Gastrocnemius medialis (tissue), 4 donors: ENCODE results near the gene JAML. TPM values are rescaled to one million over a fixed set of nuclear protein-coding genes. Genes with fewer than 3 reads are reported as not detected.

Experiments used
- ATAC-seq, 2 donors: fragments of 150-250 bp; one replicate each; pipeline ENCODE4 v1.9.1; 2016
- DNase-seq, 2 donors: peaks; one replicate each; pipeline ENCODE4 v3.0.0-alpha.2; 2019
- H3K27ac ChIP-seq, 4 donors: fragments of 200-600 bp; sonication (generic); 1 replicate in 1 of 4; 2 replicates in 3 of 4; pipeline ENCODE4 v1.5.1; 2016 to 2018; ENCODE audit warnings: mild to moderate bottlenecking in 2 of 4, moderate library complexity in 1 of 4
- H3K27me3 ChIP-seq, 3 donors: fragments of 200-600 bp; sonication (generic) in 2 of 3; 1 replicate in 1 of 3; 2 replicates in 2 of 3; pipeline versions ENCODE4 v1.5.1 to v1.6.0; 2016 to 2019; ENCODE audit warnings: mild to moderate bottlenecking in 1 of 3, moderate library complexity in 1 of 3
- H3K36me3 ChIP-seq, 2 donors: fragments of 200-600 bp; sonication (generic) in 1 of 2; one replicate each; pipeline ENCODE4 v1.5.1; 2017 to 2018
- H3K4me1 ChIP-seq, 2 donors: fragments of 200-600 bp; sonication (generic) in 1 of 2; one replicate each; pipeline ENCODE4 v1.5.1; 2016 to 2017; ENCODE audit warnings: mild to moderate bottlenecking in 2 of 2
- H3K4me3 ChIP-seq, 4 donors: fragments of 200-600 bp; sonication (generic) in 3 of 4; 1 replicate in 1 of 4; 2 replicates in 3 of 4; pipeline ENCODE4 v1.5.1; 2016 to 2019; ENCODE audit warnings: mild to moderate bottlenecking in 2 of 4
- H3K9me3 ChIP-seq, 3 donors: fragments of 200-600 bp; sonication (generic) in 2 of 3; 1 replicate in 1 of 3; 2 replicates in 2 of 3; pipeline ENCODE4 v1.5.1; 2016 to 2019
- CTCF ChIP-seq, 5 experiments: fragments of 450-650 bp in 3 of 5; fragments of 200-600 bp in 2 of 5; sonication (generic) in 2 of 5; IDR thresholded peaks in 4 of 5; conservative IDR thresholded peaks in 1 of 5; 1 replicate in 4 of 5; 2 replicates in 1 of 5; pipeline ENCODE4 v1.5.1; 2016 to 2019; ENCODE audit warnings: antibody characterized with exemption in 5 of 5, mild to moderate bottlenecking in 3 of 5, moderate library complexity in 3 of 5
- POLR2A ChIP-seq, 2 donors: fragments of 450-650 bp; IDR thresholded peaks; one replicate each; pipeline ENCODE4 v1.6.1; 2017; ENCODE audit warnings: antibody characterized with exemption in 2 of 2, mild to moderate bottlenecking in 2 of 2, moderate library complexity in 2 of 2
- in situ Hi-C, 4 donors: fragments of 200-750 bp; cut with MboI; loops; one replicate each; pipeline versions ENCODE4 v1.15.0 to v1.8.0; 2017; ENCODE audit warnings: low sequenced_read_pairs in 4 of 4
- intact Hi-C: fragments of 100-400 bp; cut with DNase I; formaldehyde crosslinking; loops from one replicate; pipeline ENCODE4 v1.15.1; 2023; ENCODE audit warnings: low total_unique reads
- total RNA-seq, 4 donors: library from RNA; depleted of rRNA; stranded (reverse); fragments of >200 nt; gene quantifications; one replicate each; pipeline versions ENCODE4 v1.1.0 to v1.2.3, GENCODE V29; 2016

Gene JAML
- total RNA-seq, 4 donors from 2014 or later = 0.82 to 1.2 (median 0.91) TPM; not detected in 1

GRCh38 chr11:118238421-118238820 lies 13.6 kb upstream of the JAML start:
- ATAC-seq = no peak
- Histone ChIP-seq H3K36me3 (no peaks in the 10 kb centered on the region), H3K27me3 (no peaks in the 10 kb centered on the region), H3K27ac (no peak overlapping the region), H3K4me1 (no peaks in the 10 kb centered on the region), H3K9me3 (no peaks in the 10 kb centered on the region), H3K4me3 (no peak overlapping the region)
- no peak for TF ChIP-seq POLR2A (IDR thresholded peaks at IDR 0.05)
- TF ChIP-seq CTCF (IDR thresholded peaks at IDR 0.05 in 4 of 5, conservative IDR thresholded peaks at IDR 0.05 in 1 of 5) = no peak
- in situ Hi-C loops = no loop called here
- intact Hi-C loops = no loop called here
- no peak for DNase-seq

- intact Hi-C loops = no loop called here
- Histone ChIP-seq H3K36me3 (no peaks in the 10 kb centered on the region), H3K27me3 (no peaks in the 10 kb centered on the region), H3K27ac (no peak overlapping the region), H3K4me1 (no peaks in the 10 kb centered on the region), H3K4me3 (no peak overlapping the region), H3K9me3 (no peaks in the 10 kb centered on the region)
- ATAC-seq (no peak), DNase-seq (no peak)
- no peak for TF ChIP-seq POLR2A (IDR thresholded peaks at IDR 0.05)
- no peak for TF ChIP-seq CTCF (IDR thresholded peaks at IDR 0.05 in 4 of 5, conservative IDR thresholded peaks at IDR 0.05 in 1 of 5)
- in situ Hi-C loops = no loop called here
Measured at GRCh38 chr11:118236170-118236569, 11.4 kb upstream of the JAML start.

GRCh38 chr11:118234833-118235232 lies 10.0 kb upstream of the JAML start:
- H3K4me3 ChIP-seq = no peak overlapping the region
- TF ChIP-seq CTCF (IDR thresholded peaks at IDR 0.05 in 4 of 5, conservative IDR thresholded peaks at IDR 0.05 in 1 of 5) (no peak), POLR2A (IDR thresholded peaks at IDR 0.05) (no peak)
- H3K9me3 ChIP-seq = no peaks in the 10 kb centered on the region
- intact Hi-C loops (no loop called here), in situ Hi-C loops (no loop called here)
- no peaks in the 10 kb centered on the region for H3K27me3 ChIP-seq
- H3K4me1 ChIP-seq = no peaks in the 10 kb centered on the region
- no peaks in the 10 kb centered on the region for H3K36me3 ChIP-seq
- no peak for DNase-seq
- no peak overlapping the region for H3K27ac ChIP-seq
- ATAC-seq = no peak

- Histone ChIP-seq H3K4me1 (no peaks in the 10 kb centered on the region), H3K27ac (no peak overlapping the region), H3K27me3 (no peaks in the 10 kb centered on the region), H3K9me3 (no peaks in the 10 kb centered on the region), H3K4me3 (no peak overlapping the region), H3K36me3 (no peaks in the 10 kb centered on the region)
- intact Hi-C loops = no loop called here
- TF ChIP-seq POLR2A (IDR thresholded peaks at IDR 0.05) (no peak), CTCF (IDR thresholded peaks at IDR 0.05 in 4 of 5, conservative IDR thresholded peaks at IDR 0.05 in 1 of 5) (no peak)
- in situ Hi-C loops = no loop called here
- DNase-seq (no peak), ATAC-seq (no peak)
Measured at GRCh38 chr11:118233850-118234249, 9.0 kb upstream of the JAML start.

- intact Hi-C loops (no loop called here), in situ Hi-C loops (no loop called here)
- Histone ChIP-seq H3K4me3 (no peak overlapping the region), H3K4me1 (no peaks in the 10 kb centered on the region), H3K27me3 (no peaks in the 10 kb centered on the region), H3K36me3 (no peaks in the 10 kb centered on the region), H3K27ac (no peak overlapping the region), H3K9me3 (no peaks in the 10 kb centered on the region)
- TF ChIP-seq POLR2A (IDR thresholded peaks at IDR 0.05) = no peak
- no peak for TF ChIP-seq CTCF (IDR thresholded peaks at IDR 0.05 in 4 of 5, conservative IDR thresholded peaks at IDR 0.05 in 1 of 5)
- no peak for ATAC-seq
- DNase-seq = no peak
Measured at GRCh38 chr11:118233377-118233776, 8.6 kb upstream of the JAML start.
